Thoracic aorta endothelial cell (primary cell): Measurements from ENCODE around the gene DHPS. TPM values are rescaled to one million over a fixed set of nuclear protein-coding genes. Genes with fewer than 3 reads are reported as not detected.

ENCODE experiments used
- small RNA-seq: library from RNA; depleted of rRNA; stranded (forward); fragments of <200 nt; gene quantifications from one replicate; pipeline ENCODE3, GENCODE V24; 2012
- total RNA-seq: library from RNA; depleted of rRNA; stranded (reverse); fragments of >200 nt; gene quantifications from 2 replicates; pipeline ENCODE4 v1.2.3, GENCODE V29; 2012

Gene DHPS
- 41.6 and 48.0 TPM in 2 replicates for total RNA-seq

DNA sequence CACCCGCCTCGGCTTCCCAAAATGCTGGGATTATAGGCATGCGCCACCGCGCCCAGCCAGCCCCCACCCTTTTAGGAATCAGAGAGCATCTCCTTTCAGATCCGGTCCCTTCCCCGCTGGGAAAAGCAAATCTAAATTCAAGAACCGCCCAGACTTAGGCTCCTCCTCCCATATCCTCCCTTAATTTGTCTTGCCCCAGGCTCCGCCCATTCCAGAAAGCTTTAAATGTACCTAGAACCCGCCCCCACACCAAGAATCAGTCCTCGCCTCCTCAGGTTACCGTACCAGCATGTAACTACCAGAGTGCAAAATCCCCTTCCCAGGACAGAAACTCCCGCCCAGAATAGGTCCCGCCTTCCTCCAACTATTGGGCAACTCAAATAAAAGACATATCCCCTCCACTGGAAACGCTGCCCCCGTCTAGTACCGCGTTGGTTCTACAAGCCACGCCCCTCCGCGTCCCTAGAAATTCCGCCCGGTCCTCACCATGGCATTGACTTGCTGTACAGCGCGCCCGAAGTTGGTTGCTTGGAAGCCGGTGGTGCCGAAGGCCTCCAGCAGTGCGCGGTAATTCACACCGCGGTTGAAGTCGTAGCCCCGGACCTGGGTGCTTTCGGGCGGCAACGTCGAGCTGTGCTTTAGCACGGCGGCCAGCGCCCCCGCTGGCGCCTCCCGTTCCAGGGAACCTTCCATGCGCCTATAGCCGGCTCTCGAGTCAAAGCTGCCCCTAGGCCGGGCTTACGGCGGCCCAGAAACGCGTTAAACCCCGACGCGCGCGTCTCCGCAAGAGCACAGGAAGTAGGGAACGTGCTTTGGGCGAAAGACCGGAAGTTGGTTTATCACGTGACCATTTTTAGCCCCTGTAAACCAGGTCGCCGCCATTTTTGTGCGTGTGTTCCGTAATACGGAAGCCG is at the start of gene DHPS:
Gene DHPS, minus strand, starts transcription at position 807 of the 914 bp plus-strand sequence. Its CDS starts 114 bp downstream, at position 693.

DNA sequence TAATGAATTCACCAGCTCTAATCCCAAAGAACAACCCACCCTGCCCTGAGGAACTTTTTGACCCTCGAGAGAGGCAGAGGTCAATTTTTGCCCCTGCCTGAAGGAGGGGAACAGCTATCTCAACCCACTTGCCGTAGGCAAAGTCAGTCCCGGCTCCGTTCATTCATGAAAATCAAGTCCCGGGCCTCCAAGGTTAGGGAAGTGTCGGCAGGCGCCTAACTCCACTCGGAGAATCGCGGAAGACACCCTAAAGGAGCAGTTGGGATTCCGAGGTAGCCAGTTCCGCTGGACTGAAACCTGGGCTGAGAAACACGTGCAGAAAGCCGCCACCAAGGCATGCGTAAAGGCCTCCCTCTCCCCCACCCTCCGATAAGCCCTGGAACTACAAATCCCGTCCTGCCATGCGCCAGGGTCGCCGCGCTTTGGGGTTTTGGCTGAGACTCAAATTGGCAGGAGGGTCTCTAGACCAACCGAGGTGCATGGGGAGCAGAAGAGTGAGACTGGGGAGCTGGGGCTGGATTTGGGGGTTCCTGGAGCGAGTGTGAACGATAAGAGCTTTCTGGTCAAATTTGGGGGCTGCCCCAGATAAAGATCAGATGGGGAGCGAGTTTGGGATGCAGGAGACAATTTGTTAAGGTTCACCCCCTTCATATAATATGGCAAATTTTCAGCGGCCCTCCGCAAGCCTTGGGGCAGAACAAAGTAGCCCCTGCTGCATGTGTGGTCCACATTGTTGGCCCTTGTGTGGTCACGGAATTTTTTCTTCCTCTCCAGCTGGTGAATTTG is 42.2 kb upstream of the DHPS start, which contains the start of gene TNPO2:
Gene TNPO2, minus strand, starts transcription at position 292 of the 786 bp plus-strand sequence. CDS start 2,955 bp downstream, outside the sequence.

DNA sequence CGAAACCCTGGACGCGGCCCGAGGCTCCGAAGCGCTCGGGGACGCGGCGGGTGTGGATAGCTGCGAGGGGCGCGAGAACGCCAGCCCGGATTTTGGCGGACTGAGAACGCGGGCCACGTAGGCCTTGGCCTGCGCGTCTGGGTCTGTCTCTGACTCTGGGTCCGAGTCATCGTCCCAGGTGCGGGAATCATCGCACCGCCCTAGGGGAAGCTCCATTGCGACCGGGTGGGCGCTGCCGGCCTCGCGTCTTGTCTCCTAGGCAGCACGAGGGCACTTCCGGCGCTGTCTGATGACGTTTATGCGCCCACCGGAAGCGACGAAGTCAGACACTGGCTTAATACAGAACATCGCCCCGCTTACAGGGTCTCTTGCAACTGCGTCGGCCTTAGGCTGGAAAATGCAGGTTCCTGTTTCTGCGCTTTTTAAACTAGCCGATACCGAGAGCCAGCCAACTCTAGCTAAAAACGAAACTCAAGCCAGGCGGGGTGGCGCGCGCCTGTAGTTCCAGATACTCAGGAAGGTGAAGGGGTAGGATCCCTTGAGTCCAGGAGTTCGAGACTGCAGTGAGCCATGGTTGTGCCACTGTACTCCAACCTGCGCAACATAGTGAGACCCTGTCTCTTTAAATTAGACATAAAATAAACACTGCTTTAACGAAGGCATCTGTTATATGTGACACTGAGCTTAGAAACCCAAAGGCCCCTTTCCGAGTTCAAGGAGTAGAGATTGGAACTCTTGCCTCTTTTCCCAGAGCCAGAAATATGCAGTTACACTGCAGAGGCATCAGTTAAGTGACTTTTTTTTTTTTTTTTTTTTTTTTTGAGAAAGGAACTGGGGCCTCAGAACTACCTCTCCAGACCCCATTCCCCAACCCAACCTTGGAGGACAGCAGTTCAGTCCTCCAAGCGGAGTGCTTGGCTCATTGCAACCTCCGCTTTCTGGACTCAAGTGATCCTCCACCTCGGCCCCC is 15.0 kb upstream of the DHPS start, which contains the start of gene FBXW9:
Gene FBXW9, minus strand, starts transcription at position 266 of the 970 bp plus-strand sequence. Its CDS starts 50 bp downstream, at position 216.

GRCh38 chr19:12687496-12688196 is 6.0 kb upstream of the DHPS start, which contains the start of gene GNG14:
TSS of gene GNG14 (plus strand) at chr19:12687998. CDS start at chr19:12688049, 51 bp downstream.

DNA sequence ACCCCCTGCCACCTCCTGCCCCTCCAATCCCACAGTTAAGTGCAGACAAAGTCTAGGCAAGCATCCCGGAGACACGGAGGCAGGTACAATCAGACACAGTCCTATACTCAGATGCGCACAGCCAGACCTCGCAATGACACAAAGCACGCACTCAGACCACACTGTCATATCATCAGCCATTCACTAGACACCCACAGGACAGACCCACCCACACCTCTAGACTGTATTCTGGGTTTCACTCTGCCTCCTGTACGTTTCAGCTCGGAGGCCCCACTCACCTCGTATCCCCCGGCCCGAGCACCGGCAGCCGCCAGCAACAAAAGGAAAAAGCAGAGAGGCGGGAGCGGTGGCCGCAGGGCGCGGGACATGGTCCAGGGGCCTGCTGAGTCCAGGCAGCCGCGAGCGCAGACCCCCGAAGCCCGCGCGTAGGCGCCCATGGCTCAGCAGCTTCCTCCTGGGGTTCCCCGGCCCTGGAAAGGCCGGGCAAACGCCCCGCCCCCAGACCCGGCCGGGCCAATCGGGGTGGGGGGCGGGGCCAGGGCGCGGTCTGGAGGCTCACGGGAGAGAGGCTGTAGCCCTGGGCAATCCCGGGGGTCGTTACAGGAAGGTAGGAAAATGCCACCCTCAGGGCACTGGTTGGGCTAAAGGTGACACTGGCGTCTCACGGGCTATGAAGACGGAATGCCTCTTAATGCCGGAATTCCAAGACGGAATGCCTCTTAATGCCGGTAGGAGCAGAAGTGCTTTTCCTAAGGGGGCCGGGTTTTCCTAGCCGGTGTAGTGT is 15.2 kb downstream of the DHPS start, which contains the start of the genes MAN2B1 and WDR83:
Gene MAN2B1, minus strand, starts transcription at position 478 of the 784 bp plus-strand sequence. Its CDS starts 41 bp downstream, at position 437.
Gene WDR83, plus strand, starts transcription at position 543 of the 784 bp plus-strand sequence. CDS start 2,984 bp downstream, outside the sequence.

Small RNA genes lying within 50 kb of the gene (small RNA-seq; reads per million reads assigned to genes)
- gene SNORD41: 14.3 reads per million, percentile 94 among the genes with 10 or more reads in this experiment

Other genes with a start within 250 kb of the DHPS start
- 4.5 and 4.8 TPM in 2 replicates for gene ZNF443, start 240.9 kb downstream of the DHPS start, total RNA-seq
- gene ZNF709, start 197.1 kb downstream of the DHPS start, total RNA-seq: 2.8 and 2.9 TPM in 2 replicates
- gene ZNF564, start 130.4 kb downstream of the DHPS start, total RNA-seq: 7.0 and 8.8 TPM in 2 replicates
- 8.8 and 9.4 TPM in 2 replicates for gene ZNF490, start 71.1 kb downstream of the DHPS start, total RNA-seq
- 22.0 and 22.1 TPM in 2 replicates for gene ZNF791, start 71.0 kb downstream of the DHPS start, total RNA-seq
- 25.9 and 29.6 TPM in 2 replicates for gene MAN2B1, start 15.1 kb downstream of the DHPS start, total RNA-seq
- 5.9 and 6.4 TPM in 2 replicates for gene WDR83, start 15.1 kb downstream of the DHPS start, total RNA-seq
- not detected in 2 replicates for gene GNG14, start 6.1 kb upstream of the DHPS start, total RNA-seq
- 11.3 and 12.9 TPM in 2 replicates for gene FBXW9, start 14.8 kb upstream of the DHPS start, total RNA-seq
- 37.1 and 43.5 TPM in 2 replicates for gene TNPO2, start 42.1 kb upstream of the DHPS start, total RNA-seq
- 139 and 174 TPM in 2 replicates for gene TRIR, start 52.8 kb upstream of the DHPS start, total RNA-seq
- gene GET3, start 55.6 kb upstream of the DHPS start, total RNA-seq: 70.3 and 81.7 TPM in 2 replicates
- gene BEST2, start 69.9 kb upstream of the DHPS start, total RNA-seq: not detected in 2 replicates
- 8.4 and 8.8 TPM in 2 replicates for gene HOOK2, start 93.7 kb upstream of the DHPS start, total RNA-seq
- 36.0 and 37.8 TPM in 2 replicates for gene JUNB, start 109.6 kb upstream of the DHPS start, total RNA-seq
- 192 and 196 TPM in 2 replicates for gene PRDX2, start 119.9 kb upstream of the DHPS start, total RNA-seq
- gene THSD8, start 120.2 kb upstream of the DHPS start, total RNA-seq: 0.53 TPM in 1 of 2 replicates, not detected in the other
- 30.5 and 31.0 TPM in 2 replicates for gene RNASEH2A, start 124.7 kb upstream of the DHPS start, total RNA-seq
- gene RTBDN, start 152.7 kb upstream of the DHPS start, total RNA-seq: not detected in 2 replicates
- gene MAST1, start 156.6 kb upstream of the DHPS start, total RNA-seq: 0.22 and 0.53 TPM in 2 replicates
- gene DNASE2, start 199.6 kb upstream of the DHPS start, total RNA-seq: 12.1 and 20.0 TPM in 2 replicates
- not detected in 2 replicates for gene KLF1, start 205.3 kb upstream of the DHPS start, total RNA-seq
- 29.9 and 38.1 TPM in 2 replicates for gene GCDH, start 209.3 kb upstream of the DHPS start, total RNA-seq
- gene SYCE2, start 237.4 kb upstream of the DHPS start, total RNA-seq: 0.07 TPM in 1 of 2 replicates, not detected in the other